CD4-positive, alpha-beta T cell treated with Interferon alpha-2 for 1 hour (primary cell): ENCODE results near the gene TOMM70.
"Not testable (repeated sequence)": the region's sequence is repeated elsewhere in the genome, so short reads cannot be mapped to it uniquely, and the experiment has no call there.

Experiments used
- DNase-seq, 2 donors: peaks; one replicate each; pipeline ENCODE4 v3.0.0-alpha.2; 2020 to 2022

Gene TOMM70

DNA sequence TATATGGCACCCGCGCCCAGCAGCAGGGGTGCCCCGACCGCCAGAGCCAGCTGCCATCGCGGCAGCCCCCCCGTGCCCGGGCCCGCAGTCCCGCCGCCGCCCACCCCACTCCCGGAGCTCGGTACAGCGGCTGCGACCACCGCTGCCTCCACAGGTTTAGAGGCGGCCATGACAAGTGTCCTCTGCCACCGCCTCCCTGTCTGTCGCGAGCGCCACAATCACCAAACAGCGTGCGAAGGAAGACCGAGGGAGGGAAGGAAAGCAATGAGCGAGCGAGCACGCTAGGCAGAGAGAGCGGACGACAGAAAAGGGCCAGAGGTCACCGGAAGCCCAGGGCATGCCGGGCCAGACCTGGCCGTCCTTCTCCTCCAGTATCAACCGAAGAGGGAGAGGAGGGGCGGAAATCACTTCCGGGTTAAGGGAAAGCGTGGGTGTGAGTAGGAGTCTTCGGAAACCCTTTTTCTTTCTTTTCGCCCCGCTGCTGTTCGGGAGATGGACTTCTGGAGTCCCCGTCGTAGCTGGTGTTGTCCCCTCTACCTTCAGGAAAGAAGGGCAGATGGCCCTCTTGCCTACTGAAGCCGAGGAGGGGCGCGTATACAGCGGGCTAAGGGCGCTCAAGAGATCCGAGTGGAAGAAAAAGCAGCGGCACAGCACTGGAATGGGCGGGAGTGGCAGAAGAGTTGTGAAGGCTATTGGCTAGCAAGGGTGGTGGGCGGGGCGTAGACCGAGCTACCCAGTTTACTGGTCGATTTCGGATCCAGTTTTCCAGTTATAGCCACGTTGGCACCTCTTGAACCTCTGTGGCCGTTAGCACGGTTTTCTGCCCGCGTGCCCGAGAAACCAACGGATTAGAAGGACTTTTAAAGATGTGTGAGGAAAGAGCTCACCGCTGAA lies at the start of gene TOMM70, which contains the start of gene LNP1:
Gene TOMM70 (minus strand): TSS at position 310 of the 894 bp plus-strand sequence. CDS start 140 bp downstream, at position 170.
Gene LNP1 (plus strand): TSS at position 760 of the 894 bp plus-strand sequence. CDS start 28,191 bp downstream, outside the sequence.
- DNase-seq, result peak; percentile 92 to 94

DNA sequence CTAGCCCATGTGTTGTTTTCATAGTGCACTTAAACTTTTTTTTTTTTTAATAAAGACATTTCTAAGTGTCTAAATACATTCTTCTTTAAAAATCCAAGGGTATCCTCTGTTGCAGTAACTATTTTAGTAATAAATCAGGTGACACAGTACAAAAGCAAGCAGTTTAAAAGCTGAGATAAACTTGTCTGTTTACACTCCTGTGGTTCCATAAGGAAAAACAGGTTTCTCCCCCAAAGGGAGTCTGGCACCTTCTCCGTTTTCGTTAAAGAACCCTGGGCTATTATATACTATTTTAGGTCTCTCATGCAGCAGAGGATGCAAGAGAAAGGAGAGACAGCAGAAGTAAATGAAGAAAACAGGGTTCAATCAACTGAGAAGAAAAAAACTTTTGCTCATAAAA lies 48.3 kb upstream of the TOMM70 start:
- DNase-seq, result no peak

- DNase-seq, result no peak
Measured at GRCh38 chr3:100448079-100448478, 47.2 kb upstream of the TOMM70 start.

- not testable (repeated sequence) for DNase-seq
Measured at GRCh38 chr3:100447067-100447466, 46.2 kb upstream of the TOMM70 start.

GRCh38 chr3:100443690-100444089 lies 42.8 kb upstream of the TOMM70 start:
- no peak for DNase-seq

GRCh38 chr3:100440895-100441294 lies 40.0 kb upstream of the TOMM70 start:
- no peak for DNase-seq

DNA sequence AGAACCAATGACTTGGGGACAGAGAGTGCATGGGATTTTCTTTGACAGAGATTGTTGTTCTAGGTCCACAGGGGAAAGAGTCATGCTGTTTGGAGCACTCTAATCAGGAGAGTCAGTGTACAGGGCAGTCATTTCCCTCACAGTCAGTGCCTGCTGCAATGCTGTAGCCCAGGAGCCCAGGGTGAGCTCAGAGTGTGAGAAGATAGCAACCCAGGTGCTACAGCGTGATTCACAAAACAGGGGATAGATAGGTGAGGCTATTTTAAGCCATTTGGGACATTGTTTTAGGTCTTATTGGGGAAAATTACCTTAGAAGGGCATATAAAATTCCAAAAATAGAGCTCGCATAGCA lies 37.7 kb upstream of the TOMM70 start:
- no peak for DNase-seq

- DNase-seq, result no peak
Measured at GRCh38 chr3:100437721-100438622, 37.1 kb upstream of the TOMM70 start.

DNA sequence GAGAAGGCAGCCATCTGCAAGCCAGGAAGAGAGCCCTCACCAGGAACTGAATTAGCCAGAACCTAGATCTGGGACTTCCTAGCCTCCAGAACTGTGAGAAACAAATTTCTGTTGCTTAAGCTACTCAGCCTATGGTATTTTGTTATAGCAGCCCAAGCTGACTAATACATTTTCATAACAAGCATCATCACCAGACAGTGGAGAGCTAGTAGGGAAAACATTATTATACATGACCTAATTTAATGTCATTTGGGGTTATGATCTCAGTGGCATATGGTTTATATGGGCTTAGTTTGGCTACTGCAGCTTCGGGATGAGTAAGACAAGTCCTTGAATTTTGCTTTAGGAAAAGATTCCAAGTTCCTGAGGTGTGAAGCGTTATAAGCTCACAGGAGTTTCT lies 36.1 kb upstream of the TOMM70 start:
- no peak for DNase-seq

DNA sequence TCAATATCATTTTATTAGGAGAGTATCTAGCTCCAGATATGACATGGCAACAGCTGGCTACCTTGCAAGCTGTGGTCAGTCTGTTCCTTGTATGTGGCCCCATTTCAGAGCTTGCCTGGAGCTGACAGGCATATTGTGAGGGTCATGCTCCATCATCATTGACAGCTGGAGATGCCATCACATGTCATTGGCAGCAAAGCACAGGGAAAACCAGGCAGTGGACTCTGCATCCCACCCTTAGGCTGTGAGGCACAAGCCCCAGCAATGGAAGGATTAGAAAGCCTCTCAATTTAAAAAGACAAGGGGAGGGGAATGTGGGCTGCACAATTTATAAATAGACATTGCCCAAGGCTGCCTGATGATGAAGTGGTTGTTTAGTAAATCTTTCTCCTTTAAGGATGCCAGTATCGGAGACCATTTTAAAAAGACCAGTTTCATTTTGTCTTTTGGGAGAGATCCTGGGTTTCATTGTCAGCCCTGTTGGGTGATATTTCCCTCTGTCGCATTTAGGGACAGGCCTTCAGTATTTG lies 28.4 kb upstream of the TOMM70 start:
- DNase-seq, result no peak

- no peak for DNase-seq
Measured at GRCh38 chr3:100427699-100428098, 26.8 kb upstream of the TOMM70 start.

- no peak for DNase-seq
Measured at GRCh38 chr3:100426067-100426682, 25.3 kb upstream of the TOMM70 start.

DNA sequence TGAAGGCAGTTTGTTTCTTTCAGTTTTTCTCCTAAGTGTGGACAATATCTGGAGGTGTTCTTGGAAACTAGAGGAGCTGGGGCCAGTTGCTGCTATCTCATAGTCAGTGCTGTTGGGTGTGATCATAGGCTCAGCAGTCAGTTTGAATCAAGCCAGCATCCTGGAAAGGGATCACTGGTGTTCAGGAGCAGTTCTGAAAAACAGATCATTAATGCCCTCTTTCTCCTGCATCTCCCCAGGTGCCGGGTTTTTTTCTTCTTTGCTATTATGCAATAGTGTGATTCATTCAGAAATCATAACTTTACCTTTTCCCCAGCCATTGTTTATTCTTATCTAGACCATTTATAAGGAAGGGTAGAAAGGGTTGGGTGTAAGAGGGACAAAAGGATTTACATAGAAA lies 24.4 kb upstream of the TOMM70 start:
- no peak for DNase-seq

DNA sequence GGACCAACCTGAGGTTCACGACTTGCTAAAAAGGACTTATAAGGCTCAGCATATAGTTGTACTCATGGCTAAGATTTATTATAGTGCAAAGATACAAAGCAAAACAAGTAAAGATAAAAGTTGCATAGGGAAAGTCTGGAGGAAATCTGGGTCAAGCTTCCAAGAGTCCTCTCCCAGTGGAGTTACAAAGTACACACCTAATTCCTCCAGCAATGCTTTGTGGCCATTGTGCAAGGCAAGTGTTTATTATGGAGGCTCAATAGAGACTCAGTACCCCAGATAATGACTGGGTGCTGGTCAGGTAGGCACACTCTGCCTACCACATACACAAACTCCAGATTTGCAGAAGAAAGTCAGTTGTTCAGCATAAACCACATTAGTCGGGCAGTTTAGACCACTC lies 23.4 kb upstream of the TOMM70 start:
- no peak for DNase-seq

GRCh38 chr3:100423611-100424010 lies 22.7 kb upstream of the TOMM70 start:
- DNase-seq, result no peak

DNA sequence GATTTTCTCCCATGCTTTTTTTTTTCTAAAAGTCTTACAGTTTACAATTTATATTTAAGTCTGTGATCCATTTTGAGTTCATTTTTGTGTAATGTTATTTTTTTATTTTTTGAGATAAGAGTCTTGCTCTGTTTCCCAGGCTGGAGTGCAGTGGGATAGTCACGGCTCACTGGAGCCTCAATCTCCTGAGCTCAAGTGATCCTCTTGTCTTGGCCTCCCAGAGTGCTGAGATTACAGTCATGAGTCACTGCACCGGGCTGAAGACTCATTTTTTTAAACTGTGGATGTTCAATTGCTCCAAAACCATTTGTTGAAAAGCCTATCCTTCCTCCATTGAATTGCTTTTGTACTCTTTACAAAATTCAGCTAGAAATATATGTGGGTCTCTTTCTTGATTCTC lies 20.0 kb upstream of the TOMM70 start:
- DNase-seq, result no peak

- DNase-seq, result no peak
Measured at GRCh38 chr3:100419406-100419805, 18.5 kb upstream of the TOMM70 start.

- no peak for DNase-seq
Measured at GRCh38 chr3:100416863-100417262, 16.0 kb upstream of the TOMM70 start.

DNA sequence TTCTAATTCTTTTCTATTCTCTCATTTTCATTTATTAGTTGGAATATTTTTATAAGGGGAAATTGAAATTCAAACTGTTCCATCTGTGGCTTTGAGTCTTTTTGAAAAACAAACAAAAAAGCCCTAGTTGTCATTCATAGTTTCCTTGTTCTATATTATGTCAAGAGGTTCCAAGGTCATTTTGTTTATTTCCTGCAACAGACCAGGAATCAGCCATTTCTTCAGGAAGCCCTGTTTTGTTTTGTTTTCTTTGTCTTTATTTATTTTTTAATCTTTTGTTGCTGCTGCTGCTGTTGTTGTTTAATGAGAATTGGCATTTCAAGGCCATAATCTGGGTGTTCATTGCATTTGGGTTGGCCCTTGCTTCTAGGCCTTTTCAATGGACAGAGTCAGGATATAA lies 15.3 kb upstream of the TOMM70 start:
- no peak for DNase-seq

DNA sequence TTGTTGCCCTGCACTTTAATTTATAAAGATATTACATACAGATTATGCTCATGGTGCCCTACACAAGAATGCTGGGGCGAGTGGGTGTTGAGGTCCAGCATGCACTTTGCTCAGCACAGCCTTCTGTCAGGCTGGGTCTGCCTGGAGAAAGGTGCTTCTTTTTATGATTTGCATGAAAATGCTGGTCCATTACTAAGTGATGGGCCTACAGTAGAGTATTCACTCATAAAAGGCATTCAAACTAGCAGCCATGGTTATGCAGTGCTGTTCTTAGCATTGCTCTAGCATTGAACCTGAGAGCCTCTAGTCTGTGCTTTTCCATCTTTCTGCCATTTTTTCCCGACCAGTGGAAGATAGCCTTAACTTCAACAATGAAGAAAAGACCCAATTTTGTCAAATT lies 12.7 kb upstream of the TOMM70 start:
- DNase-seq, result no peak

DNA sequence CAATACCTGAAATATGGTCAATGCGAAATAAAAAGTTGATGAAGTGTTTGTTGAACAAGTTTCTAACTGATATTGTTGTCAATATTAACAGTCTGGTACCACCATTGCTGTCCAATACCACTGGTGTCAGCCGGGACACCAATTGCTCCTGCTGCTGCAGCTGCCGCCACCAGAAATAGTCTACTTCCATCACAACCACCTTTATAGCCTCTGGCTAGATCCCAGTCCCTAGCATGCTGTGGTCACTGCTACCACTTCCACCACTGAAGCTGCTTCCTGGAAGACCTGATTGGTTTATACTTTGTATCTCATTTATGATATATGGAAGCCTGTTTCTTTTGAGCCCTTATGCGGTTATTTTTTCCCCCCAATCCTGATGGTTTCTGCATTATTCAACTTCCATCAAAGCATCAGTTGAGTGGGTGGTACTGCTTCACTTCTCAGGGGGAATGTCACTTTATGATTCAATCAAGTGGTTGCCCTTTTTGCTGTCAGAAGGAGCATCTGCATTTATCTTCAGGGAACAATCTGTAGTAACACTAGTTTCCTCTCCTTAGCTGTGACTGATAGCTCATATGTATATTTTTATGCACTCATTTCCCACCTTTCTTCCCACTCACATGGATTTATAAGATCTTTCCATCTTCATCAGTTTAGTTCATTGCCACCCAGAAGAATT lies 12.2 kb upstream of the TOMM70 start:
- no peak for DNase-seq
